Epithelial cell of proximal tubule (primary cell): ENCODE results near the gene DRAXIN. TPM values are rescaled to one million over a fixed set of nuclear protein-coding genes. Genes with fewer than 3 reads are reported as not detected.

Experiments used
- DNase-seq: peaks from one replicate; pipeline ENCODE4 v3.0.0-alpha.2; 2011; ENCODE audit warnings: low read depth
- H3K4me3 ChIP-seq: 2 replicates; pipeline ENCODE4 v1.5.1; 2011; ENCODE audit warnings: low read depth, mild to moderate bottlenecking, low read length
- total RNA-seq: library from RNA; depleted of rRNA; stranded (reverse); fragments of >200 nt; gene quantifications from 2 replicates; pipeline ENCODE4 v1.2.3, GENCODE V29; 2015
- TF ChIP-seq, protein P1 (sequence below): conservative IDR thresholded peaks from 2 replicates; pipeline ENCODE4 v1.5.1; 2012; ENCODE audit warnings: low read depth, mild to moderate bottlenecking, low read length

DRAXIN gene
- total RNA-seq, 1 donor from 2014 or later = 0.12 TPM

DNA sequence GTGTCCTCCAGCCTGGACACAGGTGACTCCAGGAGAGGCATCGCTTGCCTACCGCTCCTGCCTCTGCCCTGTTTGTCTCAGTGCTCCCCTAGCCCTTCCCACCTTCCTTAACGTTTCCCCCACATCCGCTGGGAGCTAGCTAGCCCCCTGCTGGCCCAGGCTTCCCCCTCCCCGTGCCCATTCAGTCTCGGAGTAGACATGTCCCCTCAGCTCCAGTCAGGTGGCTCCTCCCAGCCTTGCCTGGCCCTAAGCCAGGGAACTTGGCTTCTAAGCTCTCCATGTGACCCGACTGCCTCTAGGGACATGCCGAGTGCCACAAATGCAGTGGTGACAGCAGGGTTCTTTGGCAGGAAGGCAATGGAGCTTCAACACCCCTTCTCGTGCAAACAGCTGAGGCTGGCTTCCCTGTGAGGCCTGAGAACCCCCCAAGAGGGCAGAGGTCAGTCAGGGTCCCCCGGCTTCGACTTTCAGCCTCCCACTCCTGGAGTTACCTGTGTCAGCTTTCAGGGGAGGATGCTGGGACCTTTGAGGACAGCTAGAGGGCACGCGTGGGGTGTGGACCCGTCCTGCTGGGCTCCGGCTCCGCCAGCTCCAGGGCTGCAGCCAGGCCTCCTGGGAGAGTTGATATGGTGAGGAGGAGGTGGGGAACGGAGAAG is 16.2 kb downstream of the DRAXIN start:
- no peak for DNase-seq

DNA sequence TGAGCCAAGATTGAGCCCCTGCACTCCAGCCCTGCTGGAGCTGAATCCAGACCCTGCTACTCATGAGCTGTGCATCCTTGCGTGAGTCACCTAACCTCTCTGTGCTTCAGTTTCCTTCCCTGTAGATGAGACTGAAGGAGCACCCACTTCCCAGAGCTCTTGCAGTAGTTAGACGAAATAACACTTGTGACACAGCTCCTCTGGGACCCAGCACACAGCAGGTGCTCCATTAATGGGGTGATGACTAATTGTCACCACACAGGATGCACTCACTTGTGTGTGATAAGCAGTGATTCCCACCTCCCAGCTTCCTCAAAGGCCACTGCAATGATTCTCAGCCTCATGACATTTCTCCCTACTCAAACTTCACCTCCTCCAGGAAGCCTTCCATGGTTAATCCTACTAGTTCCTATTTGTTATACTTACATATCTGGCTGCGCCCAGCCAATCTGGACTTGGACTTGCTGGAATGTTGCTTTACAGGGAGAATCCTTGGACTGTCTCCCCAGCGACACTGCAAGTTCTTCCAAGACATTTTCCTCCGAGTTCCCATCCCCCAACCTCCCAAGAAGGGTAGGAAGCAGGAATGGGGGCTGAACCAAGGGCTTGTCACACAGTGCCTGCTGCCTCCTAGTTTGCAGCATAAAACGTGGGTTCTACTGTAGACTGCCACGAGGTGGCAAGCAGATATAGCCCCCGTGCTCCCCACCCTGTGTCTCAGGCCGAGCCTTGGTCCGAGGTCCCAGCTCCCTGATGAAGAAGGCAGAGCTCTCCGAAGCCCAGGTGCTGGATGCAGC is 17.2 kb downstream of the DRAXIN start:
- H3K4me3 ChIP-seq = no peak overlapping the region
- TF ChIP-seq, protein P1, sequence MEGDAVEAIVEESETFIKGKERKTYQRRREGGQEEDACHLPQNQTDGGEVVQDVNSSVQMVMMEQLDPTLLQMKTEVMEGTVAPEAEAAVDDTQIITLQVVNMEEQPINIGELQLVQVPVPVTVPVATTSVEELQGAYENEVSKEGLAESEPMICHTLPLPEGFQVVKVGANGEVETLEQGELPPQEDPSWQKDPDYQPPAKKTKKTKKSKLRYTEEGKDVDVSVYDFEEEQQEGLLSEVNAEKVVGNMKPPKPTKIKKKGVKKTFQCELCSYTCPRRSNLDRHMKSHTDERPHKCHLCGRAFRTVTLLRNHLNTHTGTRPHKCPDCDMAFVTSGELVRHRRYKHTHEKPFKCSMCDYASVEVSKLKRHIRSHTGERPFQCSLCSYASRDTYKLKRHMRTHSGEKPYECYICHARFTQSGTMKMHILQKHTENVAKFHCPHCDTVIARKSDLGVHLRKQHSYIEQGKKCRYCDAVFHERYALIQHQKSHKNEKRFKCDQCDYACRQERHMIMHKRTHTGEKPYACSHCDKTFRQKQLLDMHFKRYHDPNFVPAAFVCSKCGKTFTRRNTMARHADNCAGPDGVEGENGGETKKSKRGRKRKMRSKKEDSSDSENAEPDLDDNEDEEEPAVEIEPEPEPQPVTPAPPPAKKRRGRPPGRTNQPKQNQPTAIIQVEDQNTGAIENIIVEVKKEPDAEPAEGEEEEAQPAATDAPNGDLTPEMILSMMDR = no peak
- no peak for DNase-seq

More for the DNA sequence above, 16.2 kb downstream of the DRAXIN start:
- no peak overlapping the region for H3K4me3 ChIP-seq
- TF ChIP-seq, protein P1 = no peak

DNA sequence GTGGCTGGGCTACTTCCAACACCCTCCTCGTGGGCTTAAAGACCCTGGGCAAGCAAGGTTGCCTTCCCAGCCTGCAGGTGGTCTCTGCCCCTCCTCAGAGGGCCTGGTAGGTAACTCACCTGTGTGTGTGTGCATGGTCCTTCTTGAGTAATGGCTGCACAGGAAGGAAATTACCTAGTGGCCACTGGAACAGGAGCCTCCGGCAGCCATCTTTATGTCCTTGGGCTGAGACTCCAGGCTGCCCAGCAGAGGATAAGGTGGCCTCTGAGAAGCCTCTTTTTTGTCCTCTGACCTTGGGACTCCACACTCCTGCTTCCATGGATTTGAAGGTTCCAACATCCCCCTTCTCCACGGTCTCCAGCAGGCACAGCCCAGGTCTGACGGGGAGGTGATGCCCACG is 20.0 kb downstream of the DRAXIN start:
- no peak overlapping the region for H3K4me3 ChIP-seq
- TF ChIP-seq, protein P1 = no peak

DNA sequence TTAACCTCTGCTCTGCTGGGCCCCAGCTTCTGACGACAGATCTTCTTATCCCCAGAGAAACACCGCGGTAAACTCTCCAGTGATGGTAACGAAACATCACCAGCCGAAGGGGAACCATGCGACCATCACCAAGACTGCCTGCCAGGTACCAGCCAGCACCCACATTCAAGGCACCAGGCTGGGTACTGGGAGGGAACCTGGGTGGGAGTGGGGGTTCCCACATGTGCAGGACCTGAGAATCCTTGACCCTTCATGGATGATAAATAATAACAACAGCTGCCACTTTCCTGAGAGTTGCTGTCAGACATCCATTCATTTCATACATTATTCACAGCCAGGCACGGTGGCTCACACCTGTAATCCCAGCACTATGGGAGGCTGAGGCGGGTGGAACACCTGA is 20.8 kb downstream of the DRAXIN start:
- no peak overlapping the region for H3K4me3 ChIP-seq
- TF ChIP-seq, protein P1 = no peak
- DNase-seq = no peak

More for the DNA sequence above, 20.0 kb downstream of the DRAXIN start:
- DNase-seq = no peak

DNA sequence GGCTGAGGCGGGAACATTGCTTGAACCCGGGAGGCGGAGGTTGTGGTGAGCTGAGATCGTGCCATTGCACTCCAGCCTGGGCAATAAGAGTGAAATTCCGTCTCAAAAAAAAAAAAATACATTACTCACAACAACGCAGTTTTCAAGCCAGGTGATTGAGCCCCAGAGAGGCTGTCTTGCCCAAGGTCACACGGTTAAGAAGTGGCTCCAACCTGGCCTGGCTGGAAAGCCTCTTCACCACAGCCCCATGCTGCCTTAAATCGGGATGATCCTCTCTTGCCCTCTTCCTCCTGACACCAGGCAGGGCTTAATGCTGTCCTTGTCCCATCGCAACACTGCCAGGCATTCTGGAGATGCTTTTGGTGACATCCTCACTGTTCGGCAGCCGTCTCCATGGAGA is 21.6 kb downstream of the DRAXIN start:
- H3K4me3 ChIP-seq = no peak overlapping the region
- TF ChIP-seq, protein P1 = no peak
- no peak for DNase-seq

DNA sequence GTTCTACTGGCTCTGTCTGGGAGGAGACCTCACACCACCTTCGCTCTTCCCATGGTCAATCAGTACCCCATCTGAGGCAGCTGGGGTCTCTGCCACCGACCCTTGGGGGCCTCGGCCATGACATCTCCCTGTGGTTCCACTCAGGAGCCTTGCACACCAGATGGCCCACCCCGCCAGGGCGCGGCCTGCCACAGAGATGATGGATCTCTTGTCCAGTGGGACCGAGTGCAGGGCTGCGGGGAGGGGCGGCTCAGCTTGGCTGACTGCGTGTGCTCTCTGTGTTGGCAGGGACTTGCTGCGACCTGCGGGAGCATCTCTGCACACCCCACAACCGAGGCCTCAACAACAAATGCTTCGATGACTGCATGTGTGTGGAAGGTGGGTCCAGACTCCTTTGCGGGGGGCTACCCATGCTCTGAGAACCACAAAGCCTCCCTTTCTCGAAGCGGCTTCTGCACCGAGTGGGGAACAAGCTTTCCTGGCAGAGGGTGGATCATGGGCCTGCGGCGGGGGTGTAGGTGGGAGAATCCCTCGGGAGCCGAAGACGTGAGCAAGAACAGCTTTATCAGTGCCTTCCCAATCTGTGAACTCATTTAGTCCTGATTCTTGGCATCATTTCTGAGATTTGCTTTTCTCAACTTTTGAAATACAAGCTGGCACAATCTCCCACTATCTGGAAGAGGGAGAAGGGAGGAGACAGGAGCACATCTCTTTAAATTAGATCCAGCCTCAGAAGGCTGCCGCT is 23.5 kb downstream of the DRAXIN start:
- TF ChIP-seq, protein P1 = no peak
- no peak for DNase-seq
- no peak overlapping the region for H3K4me3 ChIP-seq
